Dendritic cell treated with granulocyte-macrophage colony-stimulating factor and Interleukin-4, amounts not matched to agents 40 ng/mL and 50 ng/mL, for 4 days (primary cell): ENCODE results near the gene SLC35B2.

Experiments used
- H3K27ac Mint-ChIP-seq: one replicate; pipeline ENCODE4 v1.8.0; 2022; ENCODE audit warnings: mild to moderate bottlenecking, mixed read lengths
- H3K27me3 Mint-ChIP-seq: one replicate; pipeline ENCODE4 v1.8.0; 2022; ENCODE audit warnings: mild to moderate bottlenecking, mixed read lengths
- H3K36me3 Mint-ChIP-seq: one replicate; pipeline ENCODE4 v1.8.0; 2022; ENCODE audit warnings: low read depth, mixed read lengths
- H3K4me1 Mint-ChIP-seq: one replicate; pipeline ENCODE4 v1.8.0; 2022; ENCODE audit warnings: low read depth, mixed read lengths
- H3K4me3 Mint-ChIP-seq: one replicate; pipeline ENCODE4 v1.8.0; 2022; ENCODE audit warnings: mild to moderate bottlenecking, moderate library complexity, mixed read lengths
- H3K9me3 Mint-ChIP-seq: one replicate; pipeline ENCODE4 v1.8.0; 2022; ENCODE audit warnings: mixed read lengths
- intact Hi-C: fragments of 100-400 bp; cut with micrococcal nuclease; formaldehyde crosslinking; loops from one replicate; pipeline ENCODE4 v1.15.0; 2022

Gene SLC35B2

GRCh38 chr6:44297063-44298038 is 40.0 kb upstream of the SLC35B2 start:
- intact Hi-C loops: no loop called here
- Mint-ChIP-seq H3K27ac (no peak overlapping the region), H3K4me3 (peak overlapping the region; percentile 30), H3K36me3 (peaks cover 31% of the 10 kb centered on the region), H3K4me1 (peaks cover 25% of the 10 kb centered on the region), H3K9me3 (no peaks in the 10 kb centered on the region), H3K27me3 (peaks cover 54% of the 10 kb centered on the region)

GRCh38 chr6:44294832-44295791 is 37.8 kb upstream of the SLC35B2 start:
- Mint-ChIP-seq H3K4me1 (peaks cover 15% of the 10 kb centered on the region), H3K27ac (no peak overlapping the region), H3K9me3 (no peaks in the 10 kb centered on the region), H3K4me3 (no peak overlapping the region), H3K27me3 (peaks cover 71% of the 10 kb centered on the region), H3K36me3 (peaks cover 9% of the 10 kb centered on the region)
- intact Hi-C loops: no loop called here

DNA sequence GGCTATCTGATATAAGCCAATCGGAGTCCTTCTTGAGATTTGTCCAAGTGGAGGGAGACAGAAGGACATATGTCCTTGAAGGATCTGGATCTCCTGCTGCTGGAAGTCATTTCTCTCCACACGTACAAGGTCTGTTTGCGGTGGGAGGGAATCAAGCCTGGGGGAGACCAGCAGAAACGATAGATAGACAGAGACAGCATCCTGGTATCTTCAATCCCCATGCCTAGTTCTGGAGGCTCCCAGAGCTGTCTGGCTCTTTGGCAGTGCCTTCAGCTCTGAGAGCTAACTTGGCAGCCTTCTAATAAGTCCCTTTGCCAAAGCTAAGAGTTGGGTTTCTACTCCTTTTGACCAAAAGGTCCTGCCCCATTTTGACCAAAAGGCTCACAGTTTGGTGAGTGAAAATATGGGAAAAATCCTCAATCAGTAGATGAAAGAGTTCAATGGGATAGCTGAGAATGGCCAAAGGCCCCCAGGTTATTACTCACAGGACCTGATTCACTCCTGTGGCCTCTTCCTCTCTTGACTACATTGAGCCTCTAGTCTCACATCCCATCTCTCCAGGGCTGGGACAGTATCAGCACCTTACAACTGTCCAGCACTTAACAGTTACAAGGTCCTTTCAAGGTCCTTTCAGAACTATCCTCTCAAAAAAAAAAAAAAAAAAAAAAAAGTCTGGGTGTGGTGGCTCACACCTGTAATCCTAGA is 35.5 kb upstream of the SLC35B2 start:
- no peaks in the 10 kb centered on the region for H3K36me3 Mint-ChIP-seq
- H3K4me3 Mint-ChIP-seq: no peak overlapping the region
- H3K27ac Mint-ChIP-seq: no peak overlapping the region
- intact Hi-C loops: no loop called here
- peaks cover 66% of the 10 kb centered on the region for H3K27me3 Mint-ChIP-seq
- peaks cover 12% of the 10 kb centered on the region for H3K4me1 Mint-ChIP-seq
- no peaks in the 10 kb centered on the region for H3K9me3 Mint-ChIP-seq

DNA sequence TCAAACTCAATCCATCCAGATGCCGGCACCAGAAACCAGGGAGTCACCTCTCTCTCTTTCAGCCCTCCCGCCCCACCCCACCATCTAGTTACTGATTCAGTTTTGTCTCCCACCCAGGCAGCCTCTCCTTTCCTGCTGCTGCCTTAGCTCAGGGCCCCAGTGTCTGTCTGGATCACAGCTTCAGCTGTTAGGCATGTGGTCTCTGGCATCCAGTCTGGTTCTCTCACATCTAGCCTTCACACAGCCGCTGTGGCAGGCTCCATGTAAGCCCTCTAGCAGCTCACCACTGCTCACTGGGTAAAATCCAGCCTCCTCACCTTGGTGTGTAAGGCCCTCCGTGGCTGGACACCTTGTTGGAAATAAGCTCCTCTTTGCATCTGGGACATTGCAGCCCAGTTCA is 34.5 kb upstream of the SLC35B2 start:
- Mint-ChIP-seq H3K27ac (no peak overlapping the region), H3K27me3 (peaks cover 66% of the 10 kb centered on the region), H3K9me3 (no peaks in the 10 kb centered on the region), H3K4me3 (no peak overlapping the region), H3K4me1 (peaks cover 5% of the 10 kb centered on the region), H3K36me3 (no peaks in the 10 kb centered on the region)
- intact Hi-C loops: no loop called here

GRCh38 chr6:44289726-44290260 is 32.5 kb upstream of the SLC35B2 start:
- Mint-ChIP-seq H3K9me3 (no peaks in the 10 kb centered on the region), H3K27me3 (peaks cover 63% of the 10 kb centered on the region), H3K4me3 (no peak overlapping the region), H3K27ac (no peak overlapping the region), H3K4me1 (peaks cover under 1% of the 10 kb centered on the region), H3K36me3 (no peaks in the 10 kb centered on the region)
- intact Hi-C loops: no loop called here

- Mint-ChIP-seq H3K36me3 (no peaks in the 10 kb centered on the region), H3K4me3 (no peak overlapping the region), H3K9me3 (no peaks in the 10 kb centered on the region), H3K27me3 (peaks cover 71% of the 10 kb centered on the region), H3K4me1 (peaks cover 16% of the 10 kb centered on the region), H3K27ac (no peak overlapping the region)
- intact Hi-C loops: no loop called here
These were observed 29.4 kb upstream of the SLC35B2 start for GRCh38 chr6:44286747-44287146.

DNA sequence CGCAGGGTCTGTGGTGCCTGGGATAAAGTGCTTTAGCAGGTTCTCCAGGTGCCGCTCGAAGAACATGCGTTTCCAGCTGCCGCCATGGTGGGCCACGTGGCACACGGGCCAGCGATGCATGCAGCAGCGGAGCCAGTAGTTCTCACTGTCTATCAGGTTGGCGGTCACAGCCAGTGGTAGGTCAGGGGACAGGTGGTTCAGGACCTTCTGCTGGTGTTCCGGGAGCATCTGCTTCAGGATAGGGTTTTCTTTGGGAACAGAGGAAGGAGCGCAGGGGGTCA is 28.9 kb upstream of the SLC35B2 start:
- Mint-ChIP-seq H3K36me3 (no peaks in the 10 kb centered on the region), H3K9me3 (no peaks in the 10 kb centered on the region), H3K4me1 (peaks cover 16% of the 10 kb centered on the region), H3K27ac (no peak overlapping the region), H3K4me3 (no peak overlapping the region), H3K27me3 (peaks cover 65% of the 10 kb centered on the region)
- intact Hi-C loops: no loop called here

GRCh38 chr6:44285552-44286284 is 28.4 kb upstream of the SLC35B2 start:
- Mint-ChIP-seq H3K4me3 (no peak overlapping the region), H3K36me3 (no peaks in the 10 kb centered on the region), H3K4me1 (peaks cover 16% of the 10 kb centered on the region), H3K27me3 (peaks cover 63% of the 10 kb centered on the region), H3K27ac (no peak overlapping the region), H3K9me3 (no peaks in the 10 kb centered on the region)
- intact Hi-C loops: no loop called here

- Mint-ChIP-seq H3K27me3 (peaks cover 63% of the 10 kb centered on the region), H3K27ac (no peak overlapping the region), H3K4me1 (peaks cover 18% of the 10 kb centered on the region), H3K4me3 (no peak overlapping the region), H3K36me3 (no peaks in the 10 kb centered on the region), H3K9me3 (no peaks in the 10 kb centered on the region)
- intact Hi-C loops: no loop called here
These were observed 27.5 kb upstream of the SLC35B2 start for GRCh38 chr6:44284867-44285266.

DNA sequence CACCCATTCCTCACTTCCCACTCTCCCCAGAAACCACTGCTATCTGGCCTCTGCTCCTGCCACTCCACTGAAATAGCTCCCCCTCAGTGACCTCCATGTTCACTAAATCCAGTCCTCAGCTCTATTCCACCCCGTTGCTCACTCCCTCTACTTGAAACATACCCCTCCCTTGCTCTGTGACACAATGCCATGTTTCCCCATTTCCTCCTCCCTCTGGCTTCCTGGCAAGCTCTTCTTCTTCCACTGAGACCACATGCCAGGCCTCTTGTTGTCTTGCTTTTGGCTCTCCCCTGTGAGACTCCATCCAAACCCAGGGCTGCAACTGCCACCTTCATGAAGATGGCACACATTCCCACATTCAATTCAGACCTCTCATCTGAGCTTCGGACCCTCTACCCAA is 26.8 kb upstream of the SLC35B2 start:
- Mint-ChIP-seq H3K9me3 (no peaks in the 10 kb centered on the region), H3K4me1 (peaks cover 26% of the 10 kb centered on the region), H3K4me3 (no peak overlapping the region), H3K27ac (no peak overlapping the region), H3K36me3 (no peaks in the 10 kb centered on the region), H3K27me3 (peaks cover 63% of the 10 kb centered on the region)
- intact Hi-C loops: no loop called here

DNA sequence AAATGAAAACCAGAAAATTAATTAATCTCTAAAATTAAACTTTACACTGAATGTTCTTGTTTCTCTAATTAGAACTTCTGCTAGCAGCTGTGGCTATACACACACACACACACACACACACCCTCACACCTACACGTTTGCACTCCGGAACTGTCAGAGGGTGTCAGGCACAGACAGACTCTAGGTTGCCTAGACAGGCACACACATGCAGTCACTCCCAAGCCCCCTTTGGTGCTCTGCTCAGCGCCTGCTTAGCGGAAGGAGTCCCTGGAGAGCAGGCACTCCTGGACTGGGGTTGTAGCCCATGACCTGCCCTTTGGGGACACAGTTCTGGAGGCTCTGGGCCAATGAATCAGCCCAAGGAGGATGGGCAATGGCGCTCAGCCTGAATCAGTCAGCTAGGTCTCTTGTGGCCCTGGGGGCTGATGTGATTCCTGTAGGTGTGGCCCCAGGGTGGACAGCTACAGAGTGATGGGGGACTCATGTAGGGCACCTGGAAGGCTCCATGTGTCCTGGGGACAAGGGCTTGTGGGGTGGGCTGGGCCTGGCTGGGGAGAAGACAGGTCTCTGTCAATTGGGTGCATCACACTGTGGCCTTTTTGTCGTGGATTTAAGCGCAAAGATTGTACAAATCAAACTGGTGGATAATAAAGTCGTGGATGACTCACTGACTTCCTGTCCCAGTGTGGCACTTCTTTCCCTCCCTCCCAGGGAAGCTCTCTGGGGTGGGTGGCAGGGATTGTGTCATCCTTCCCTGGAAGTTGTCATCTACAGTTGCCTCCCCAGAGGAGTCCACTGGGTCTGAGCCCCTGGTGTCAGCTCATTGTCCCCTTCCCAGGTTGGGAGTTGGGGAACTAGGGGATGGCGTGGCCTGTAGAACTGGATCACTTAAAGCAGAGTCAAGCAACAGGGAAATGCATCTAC is 21.7 kb upstream of the SLC35B2 start:
- intact Hi-C loops: no loop called here
- no peaks in the 10 kb centered on the region for H3K36me3 Mint-ChIP-seq
- peaks cover 76% of the 10 kb centered on the region for H3K27me3 Mint-ChIP-seq
- peaks cover 24% of the 10 kb centered on the region for H3K4me1 Mint-ChIP-seq
- peak overlapping the region; percentile 10 for H3K27ac Mint-ChIP-seq
- H3K4me3 Mint-ChIP-seq: no peak overlapping the region
- no peaks in the 10 kb centered on the region for H3K9me3 Mint-ChIP-seq

DNA sequence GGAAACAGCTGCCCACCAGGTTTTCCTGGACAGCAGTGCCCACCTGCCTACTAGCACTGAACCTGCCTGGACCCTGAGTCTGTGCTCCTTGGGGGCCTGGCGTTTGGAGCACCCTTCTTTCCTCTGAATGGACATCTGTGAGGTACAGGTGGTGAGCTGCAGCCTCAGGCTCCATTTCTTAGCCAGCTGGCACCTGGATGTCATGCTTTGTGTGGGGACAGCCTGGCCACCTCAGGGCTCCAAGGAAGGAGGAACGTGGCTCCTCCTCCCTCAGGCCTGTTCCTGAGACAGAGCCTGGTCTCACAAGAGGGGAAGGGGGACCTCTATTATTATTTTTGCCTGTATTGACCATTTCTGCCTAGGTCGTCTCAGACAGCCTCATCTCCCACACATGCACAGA is 21.0 kb upstream of the SLC35B2 start:
- Mint-ChIP-seq H3K4me1 (peaks cover 16% of the 10 kb centered on the region), H3K36me3 (no peaks in the 10 kb centered on the region), H3K9me3 (no peaks in the 10 kb centered on the region), H3K4me3 (no peak overlapping the region), H3K27ac (no peak overlapping the region), H3K27me3 (peaks cover 72% of the 10 kb centered on the region)
- intact Hi-C loops: no loop called here
